ENCODE results near the gene PDE4B. TPM values are rescaled to one million over a fixed set of nuclear protein-coding genes. Genes with fewer than 3 reads are reported as not detected.

The PDE4B gene
- 10 to 100 TPM; 43.5 to 99.2 (median 46.7) TPM for total RNA-seq
- polyA plus RNA-seq = 10 to 100 TPM; 46.4 to 48.1 TPM
- total RNA-seq = 175 reads per million, percentile 92 among the genes with 10 or more reads in this experiment

- DNase-seq = no peak
- Histone ChIP-seq H3K4me3 (ENCODE audit: low read length) (no peak within 1 kb of the TSS), H3K4me1 (ENCODE audit: control insufficient read depth in 2 of 2, insufficient read depth in 2 of 2, low read length in 2 of 2) (no peaks in the 10 kb centered on the region), H3K27ac (ENCODE audit: low read depth, low read length) (no peak within 1 kb of the TSS), H3K9me3 (ENCODE audit: control insufficient read depth in 2 of 3, low read length in 3 of 3) (no peaks in the 10 kb centered on the region), H3K36me3 (ENCODE audit: control insufficient read depth in 2 of 3, insufficient read depth in 3 of 3, low read length in 3 of 3) (no peaks in the 10 kb centered on the region), H3K27me3 (ENCODE audit: control insufficient read depth in 2 of 2, insufficient read depth in 2 of 2, low read length in 2 of 2) (no peaks in the 10 kb centered on the region)
- Mint-ChIP-seq H3K4me1 (peaks cover 0 to 4% (median 0%) of the 10 kb centered on the region in 7 donors), H3K27me3 (peaks cover 34 to 75% (median 41%) of the 10 kb centered on the region in 5 donors), H3K9me3 (peaks cover 3 to 22% (median 15%) of the 10 kb centered on the region in 11 donors), H3K36me3 (peaks cover 0 to 6% (median 0%) of the 10 kb centered on the region in 5 donors), H3K4me3 (peak within 1 kb of the TSS in 1 of 10 donors; percentile 62), H3K27ac (no peak within 1 kb of the TSS)
- ChIA-PET CTCF (no interaction called here), POLR2A (no interaction called here)
- no peak for ATAC-seq
- intact Hi-C loops (cut with micrococcal nuclease) = loop anchor here in 1 of 2 donors (5.0 kb wide), 1 partner anchor 39 kb away; no protein-coding TSS in a partner anchor
These were observed at the start of gene PDE4B for GRCh38 chr1:65792669-65793358. Gene PDE4B, plus strand, starts transcription at chr1:65792895.

- Mint-ChIP-seq H3K4me1 (no peaks in the 10 kb centered on the region), H3K9me3 (peaks cover 10 to 47% (median 15%) of the 10 kb centered on the region in 11 donors), H3K36me3 (peaks cover 0 to 9% (median 0%) of the 10 kb centered on the region in 5 donors), H3K27me3 (peaks cover 5 to 31% (median 14%) of the 10 kb centered on the region in 5 donors), H3K4me3 (no peak overlapping the region), H3K27ac (no peak overlapping the region)
- Histone ChIP-seq H3K27ac (ENCODE audit: low read depth, low read length) (no peak overlapping the region), H3K4me3 (ENCODE audit: low read length) (no peak overlapping the region), H3K4me1 (ENCODE audit: control insufficient read depth in 2 of 2, insufficient read depth in 2 of 2, low read length in 2 of 2) (no peaks in the 10 kb centered on the region), H3K9me3 (ENCODE audit: control insufficient read depth in 2 of 3, low read length in 3 of 3) (no peaks in the 10 kb centered on the region), H3K36me3 (ENCODE audit: control insufficient read depth in 2 of 3, insufficient read depth in 3 of 3, low read length in 3 of 3) (no peaks in the 10 kb centered on the region), H3K27me3 (ENCODE audit: control insufficient read depth in 2 of 2, insufficient read depth in 2 of 2, low read length in 2 of 2) (no peaks in the 10 kb centered on the region)
- CTCF ChIA-PET = no interaction called here
- ATAC-seq = no peak
- DNase-seq = no peak
- POLR2A ChIA-PET = no interaction called here
- intact Hi-C loops (cut with micrococcal nuclease) = no loop called here
These were observed 48.0 kb upstream of the PDE4B start for GRCh38 chr1:65744731-65745130.

DNA sequence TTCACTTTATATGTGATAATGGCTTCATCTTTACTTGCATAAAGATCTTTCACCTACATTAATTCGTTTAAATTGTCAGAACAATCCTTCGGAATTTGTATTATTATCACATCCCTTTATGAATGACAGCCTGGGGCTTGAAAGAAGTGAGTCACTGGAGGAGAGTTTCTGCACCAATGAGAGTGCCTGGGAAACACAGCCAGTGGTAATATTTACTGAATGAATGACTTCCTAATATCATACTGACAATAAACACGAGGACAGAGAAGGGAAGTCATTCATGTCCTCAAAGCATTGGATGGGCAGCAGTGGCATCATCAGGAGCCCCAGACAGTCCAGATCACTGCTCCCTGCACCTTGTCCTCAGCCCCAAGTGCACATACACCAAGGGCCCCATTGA, 40.7 kb upstream of the PDE4B start:
- Histone ChIP-seq H3K27me3 (ENCODE audit: control insufficient read depth in 2 of 2, insufficient read depth in 2 of 2, low read length in 2 of 2) (no peaks in the 10 kb centered on the region), H3K4me1 (ENCODE audit: control insufficient read depth in 2 of 2, insufficient read depth in 2 of 2, low read length in 2 of 2) (no peaks in the 10 kb centered on the region), H3K4me3 (ENCODE audit: low read length) (no peak overlapping the region), H3K9me3 (ENCODE audit: control insufficient read depth in 2 of 3, low read length in 3 of 3) (no peaks in the 10 kb centered on the region), H3K27ac (ENCODE audit: low read depth, low read length) (no peak overlapping the region), H3K36me3 (ENCODE audit: control insufficient read depth in 2 of 3, insufficient read depth in 3 of 3, low read length in 3 of 3) (no peaks in the 10 kb centered on the region)
- DNase-seq (no peak), ATAC-seq (peak; percentile 22)
- intact Hi-C loops (cut with micrococcal nuclease) = no loop called here
- Mint-ChIP-seq H3K4me3 (no peak overlapping the region), H3K4me1 (no peaks in the 10 kb centered on the region), H3K27me3 (peaks cover 7 to 17% (median 9%) of the 10 kb centered on the region in 5 donors), H3K27ac (no peak overlapping the region), H3K36me3 (no peaks in the 10 kb centered on the region), H3K9me3 (peaks cover 0 to 5% (median 0%) of the 10 kb centered on the region in 11 donors)
- POLR2A ChIA-PET = no interaction called here
- CTCF ChIA-PET = interaction anchor here (0.7 kb wide), 1 partner anchor 15 kb away, joined by 3 read pairs; no protein-coding TSS in a partner anchor

DNA sequence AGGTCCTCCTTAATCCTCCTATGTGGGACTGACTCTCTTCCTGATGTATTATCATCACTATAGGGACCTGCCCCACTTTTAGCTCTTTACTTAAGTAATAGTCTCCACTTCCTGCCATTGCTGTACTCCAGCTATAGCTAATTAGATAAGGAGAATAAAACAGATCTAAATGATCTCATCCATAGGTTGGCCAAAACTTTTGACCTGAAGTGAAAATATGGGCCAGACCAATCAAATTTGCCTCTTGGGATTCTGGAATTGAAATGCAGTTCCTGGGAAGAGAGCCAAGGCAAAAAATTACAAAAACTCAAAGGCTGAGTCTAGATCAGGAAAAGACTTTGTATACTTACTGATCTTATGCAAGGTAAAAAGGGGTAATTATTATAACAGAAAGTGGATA, 36.1 kb upstream of the PDE4B start:
- POLR2A ChIA-PET = no interaction called here
- Mint-ChIP-seq H3K27ac (no peak overlapping the region), H3K4me1 (no peaks in the 10 kb centered on the region), H3K4me3 (no peak overlapping the region), H3K36me3 (no peaks in the 10 kb centered on the region), H3K9me3 (peaks cover 0 to 2% (median 0%) of the 10 kb centered on the region in 11 donors), H3K27me3 (peaks cover 4 to 20% (median 13%) of the 10 kb centered on the region in 5 donors)
- intact Hi-C loops (cut with micrococcal nuclease) = no loop called here
- Histone ChIP-seq H3K27me3 (ENCODE audit: control insufficient read depth in 2 of 2, insufficient read depth in 2 of 2, low read length in 2 of 2) (peaks cover 0 to 3% of the 10 kb centered on the region in 2 donors), H3K36me3 (ENCODE audit: control insufficient read depth in 2 of 3, insufficient read depth in 3 of 3, low read length in 3 of 3) (no peaks in the 10 kb centered on the region), H3K9me3 (ENCODE audit: control insufficient read depth in 2 of 3, low read length in 3 of 3) (no peaks in the 10 kb centered on the region), H3K27ac (ENCODE audit: low read depth, low read length) (no peak overlapping the region), H3K4me3 (ENCODE audit: low read length) (no peak overlapping the region), H3K4me1 (ENCODE audit: control insufficient read depth in 2 of 2, insufficient read depth in 2 of 2, low read length in 2 of 2) (no peaks in the 10 kb centered on the region)
- CTCF ChIA-PET = no interaction called here
- DNase-seq (no peak), ATAC-seq (no peak)

GRCh38 chr1:65757531-65757930, 35.2 kb upstream of the PDE4B start:
- ChIA-PET CTCF (no interaction called here), POLR2A (no interaction called here)
- ATAC-seq (no peak), DNase-seq (no peak)
- no peak overlapping the region for H3K27ac ChIP-seq (ENCODE audit: low read depth, low read length)
- no peak overlapping the region for H3K4me3 Mint-ChIP-seq
- peaks cover 8 to 21% (median 18%) of the 10 kb centered on the region in 5 donors for H3K27me3 Mint-ChIP-seq
- H3K4me1 ChIP-seq (ENCODE audit: control insufficient read depth in 2 of 2, insufficient read depth in 2 of 2, low read length in 2 of 2) = no peaks in the 10 kb centered on the region
- H3K9me3 Mint-ChIP-seq = peaks cover 0 to 3% (median 0%) of the 10 kb centered on the region in 11 donors
- no peak overlapping the region for H3K4me3 ChIP-seq (ENCODE audit: low read length)
- intact Hi-C loops (cut with micrococcal nuclease) = no loop called here
- H3K9me3 ChIP-seq (ENCODE audit: control insufficient read depth in 2 of 3, low read length in 3 of 3) = no peaks in the 10 kb centered on the region
- no peak overlapping the region for H3K27ac Mint-ChIP-seq
- H3K36me3 ChIP-seq (ENCODE audit: control insufficient read depth in 2 of 3, insufficient read depth in 3 of 3, low read length in 3 of 3) = no peaks in the 10 kb centered on the region
- no peaks in the 10 kb centered on the region for H3K4me1 Mint-ChIP-seq
- H3K27me3 ChIP-seq (ENCODE audit: control insufficient read depth in 2 of 2, insufficient read depth in 2 of 2, low read length in 2 of 2) = peaks cover 0 to 3% of the 10 kb centered on the region in 2 donors
- no peaks in the 10 kb centered on the region for H3K36me3 Mint-ChIP-seq

DNA sequence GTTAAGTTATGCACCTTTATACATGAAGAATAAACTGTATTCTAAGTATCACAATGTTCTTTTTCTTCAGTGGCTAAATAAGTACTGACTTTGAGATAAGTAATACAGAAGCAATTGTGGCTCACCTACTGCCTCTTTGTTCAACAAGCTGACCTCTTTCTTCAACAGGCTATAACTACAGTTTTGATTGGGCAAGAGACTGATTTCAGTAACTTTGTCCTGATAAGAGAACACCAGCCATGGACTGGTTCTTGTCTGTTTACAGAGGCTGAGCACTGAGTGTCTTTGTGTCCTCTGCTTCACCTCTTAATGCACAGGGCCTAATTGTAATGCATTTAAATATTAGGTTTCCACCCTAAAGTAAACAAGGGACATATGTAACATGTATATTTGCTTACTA, 34.6 kb upstream of the PDE4B start:
- Histone ChIP-seq H3K36me3 (ENCODE audit: control insufficient read depth in 2 of 3, insufficient read depth in 3 of 3, low read length in 3 of 3) (no peaks in the 10 kb centered on the region), H3K27me3 (ENCODE audit: control insufficient read depth in 2 of 2, insufficient read depth in 2 of 2, low read length in 2 of 2) (peaks cover 0 to 3% of the 10 kb centered on the region in 2 donors), H3K9me3 (ENCODE audit: control insufficient read depth in 2 of 3, low read length in 3 of 3) (no peaks in the 10 kb centered on the region), H3K4me3 (ENCODE audit: low read length) (no peak overlapping the region), H3K27ac (ENCODE audit: low read depth, low read length) (no peak overlapping the region), H3K4me1 (ENCODE audit: control insufficient read depth in 2 of 2, insufficient read depth in 2 of 2, low read length in 2 of 2) (no peaks in the 10 kb centered on the region)
- Mint-ChIP-seq H3K9me3 (peaks cover 0 to 3% (median 0%) of the 10 kb centered on the region in 11 donors), H3K4me3 (no peak overlapping the region), H3K27ac (no peak overlapping the region), H3K27me3 (peaks cover 8 to 21% (median 18%) of the 10 kb centered on the region in 5 donors), H3K4me1 (no peaks in the 10 kb centered on the region), H3K36me3 (no peaks in the 10 kb centered on the region)
- DNase-seq (no peak), ATAC-seq (no peak)
- CTCF ChIA-PET = no interaction called here
- intact Hi-C loops (cut with micrococcal nuclease) = no loop called here
- POLR2A ChIA-PET = no interaction called here

DNA sequence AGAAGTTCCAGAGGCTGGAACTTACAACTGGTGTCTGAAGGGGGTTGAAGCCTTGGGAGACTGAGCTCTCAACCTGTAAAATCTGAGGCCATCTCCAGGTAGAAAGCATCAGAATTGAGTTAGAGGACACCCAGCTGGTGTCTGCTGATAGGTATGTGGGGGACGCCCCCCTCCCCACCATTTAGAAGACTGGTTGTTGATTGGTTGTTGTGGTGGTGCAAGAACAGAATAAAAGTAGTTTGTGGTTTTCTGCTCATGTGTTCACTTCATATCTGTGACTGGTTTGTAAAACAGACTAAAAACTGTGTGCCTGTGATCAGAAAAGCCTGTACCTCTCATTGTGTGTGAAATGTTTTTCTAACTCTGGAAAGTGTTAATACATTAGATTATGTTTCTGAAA, 33.2 kb upstream of the PDE4B start:
- intact Hi-C loops (cut with micrococcal nuclease) = no loop called here
- H3K4me3 ChIP-seq (ENCODE audit: low read length) = no peak overlapping the region
- H3K36me3 ChIP-seq (ENCODE audit: control insufficient read depth in 2 of 3, insufficient read depth in 3 of 3, low read length in 3 of 3) = no peaks in the 10 kb centered on the region
- H3K4me3 Mint-ChIP-seq = no peak overlapping the region
- POLR2A ChIA-PET = no interaction called here
- no peak overlapping the region for H3K27ac Mint-ChIP-seq
- H3K4me1 Mint-ChIP-seq = no peaks in the 10 kb centered on the region
- H3K36me3 Mint-ChIP-seq = no peaks in the 10 kb centered on the region
- H3K9me3 Mint-ChIP-seq = peaks cover 0 to 3% (median 0%) of the 10 kb centered on the region in 11 donors
- H3K27ac ChIP-seq (ENCODE audit: low read depth, low read length) = no peak overlapping the region
- CTCF ChIA-PET = no interaction called here
- H3K27me3 Mint-ChIP-seq = peaks cover 6 to 29% (median 18%) of the 10 kb centered on the region in 5 donors
- H3K27me3 ChIP-seq (ENCODE audit: control insufficient read depth in 2 of 2, insufficient read depth in 2 of 2, low read length in 2 of 2) = peaks cover 0 to 3% of the 10 kb centered on the region in 2 donors
- DNase-seq (no peak), ATAC-seq (no peak)
- H3K9me3 ChIP-seq (ENCODE audit: control insufficient read depth in 2 of 3, low read length in 3 of 3) = no peaks in the 10 kb centered on the region
- no peaks in the 10 kb centered on the region for H3K4me1 ChIP-seq (ENCODE audit: control insufficient read depth in 2 of 2, insufficient read depth in 2 of 2, low read length in 2 of 2)
